Chondrocyte (in vitro differentiated cells): ENCODE measurements around the gene PLK3. TPM values are rescaled to one million over a fixed set of nuclear protein-coding genes. Genes with fewer than 3 reads are reported as not detected.
A peak's percentile ranks its signal among the peaks of the same experiment; 100 is the strongest.
"Not testable (repeated sequence)": the region's sequence is repeated elsewhere in the genome, so short reads cannot be mapped to it uniquely, and the experiment has no call there.

Source experiments
- DNase-seq: peaks from one replicate; pipeline ENCODE4 v3.0.0; 2021; ENCODE audit warnings: mixed read lengths, low spot score
- H3K27ac Mint-ChIP-seq: one replicate; pipeline ENCODE4 v1.8.0; 2021; ENCODE audit warnings: mild to moderate bottlenecking, moderate library complexity, mixed read lengths; ENCODE audit not compliant: unreplicated experiment
- H3K27me3 Mint-ChIP-seq: 2 replicates; pipeline ENCODE4 v1.8.0; 2021; ENCODE audit warnings: low read depth, mixed read lengths
- H3K36me3 Mint-ChIP-seq: 2 replicates; pipeline ENCODE4 v1.8.0; 2021; ENCODE audit warnings: low read depth, mixed read lengths
- H3K4me1 Mint-ChIP-seq: 2 replicates; pipeline ENCODE4 v1.8.0; 2021; ENCODE audit warnings: low read depth, mild to moderate bottlenecking, mixed read lengths
- H3K4me3 Mint-ChIP-seq: one replicate; pipeline ENCODE4 v1.8.0; 2021; ENCODE audit warnings: mild to moderate bottlenecking, moderate library complexity, mixed read lengths; ENCODE audit not compliant: unreplicated experiment
- H3K9me3 Mint-ChIP-seq: 2 replicates; pipeline ENCODE4 v1.8.0; 2021; ENCODE audit warnings: low read depth, mixed read lengths
- CTCF ChIP-seq: fragments of 200-600 bp; sonication (generic); IDR thresholded peaks from 2 replicates; pipeline ENCODE4 v1.5.0; 2021; ENCODE audit warnings: antibody characterized with exemption, mild to moderate bottlenecking, moderate library complexity
- long read RNA-seq: library from polyadenylated mRNA; stranded (forward); transcript quantifications from one replicate; pipeline ENCODE4 v2.0.0, GENCODE V29; 2021
- total RNA-seq: library from RNA; stranded (reverse); gene quantifications from 3 replicates; pipeline ENCODE4 v1.2.1, GENCODE V29; 2021

Gene PLK3
- total RNA-seq = 24.2 to 30.0 TPM (median 29.0 TPM) in 3 replicates
- long read RNA-seq, transcript PLK3-201 (15 exons, 2,492 nt) = major isoform, 37 of 43 reads
- long read RNA-seq, partial matches to known transcripts = 2 of 43 reads
- long read RNA-seq, other reads (novel, unspliced or antisense) = 3 of 43 reads

GRCh38 chr1:44799770-44800584 is at the start of gene PLK3:
PLK3 (plus strand) TSS chr1:44800377; CDS start chr1:44800464, 87 bp downstream.
- H3K9me3 Mint-ChIP-seq = no peaks in the 10 kb centered on the region
- peak; percentile 90 for TF ChIP-seq CTCF
- peaks cover 16% of the 10 kb centered on the region for H3K36me3 Mint-ChIP-seq
- peak; percentile 99 for DNase-seq
- peaks cover 37% of the 10 kb centered on the region for H3K4me1 Mint-ChIP-seq
- peak within 1 kb of the TSS; percentile 100 for H3K27ac Mint-ChIP-seq
- H3K27me3 Mint-ChIP-seq = no peaks in the 10 kb centered on the region
- H3K4me3 Mint-ChIP-seq = peak within 1 kb of the TSS; percentile 95

DNA sequence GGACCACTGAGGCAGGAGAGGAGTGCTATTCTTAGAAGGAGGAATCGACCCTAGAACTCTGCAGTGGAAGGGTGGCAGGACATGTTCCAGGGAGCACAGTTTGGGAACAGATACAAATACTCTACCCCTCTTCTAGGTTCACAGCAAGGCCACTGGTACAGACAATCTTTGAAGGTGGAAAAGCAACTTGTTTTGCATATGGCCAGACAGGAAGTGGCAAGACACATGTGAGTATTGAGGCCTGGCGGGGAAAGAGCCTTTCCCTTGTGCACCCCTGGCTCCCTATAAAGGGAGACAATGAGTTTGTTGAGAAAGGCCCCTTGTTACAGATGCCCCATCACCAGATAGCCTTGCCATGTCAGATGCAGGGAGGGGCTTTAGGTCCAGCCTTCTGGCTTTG is 42.8 kb upstream of the PLK3 start:
- Mint-ChIP-seq H3K9me3 (no peaks in the 10 kb centered on the region), H3K4me1 (no peaks in the 10 kb centered on the region), H3K4me3 (no peak overlapping the region), H3K27ac (no peak overlapping the region), H3K27me3 (no peaks in the 10 kb centered on the region), H3K36me3 (peaks cover 3% of the 10 kb centered on the region)
- TF ChIP-seq CTCF = no peak
- DNase-seq = no peak

- no peaks in the 10 kb centered on the region for H3K9me3 Mint-ChIP-seq
- no peak overlapping the region for H3K27ac Mint-ChIP-seq
- H3K36me3 Mint-ChIP-seq = peaks cover 6% of the 10 kb centered on the region
- H3K27me3 Mint-ChIP-seq = no peaks in the 10 kb centered on the region
- TF ChIP-seq CTCF = no peak
- H3K4me3 Mint-ChIP-seq = no peak overlapping the region
- DNase-seq = no peak
- H3K4me1 Mint-ChIP-seq = no peaks in the 10 kb centered on the region
Measured at GRCh38 chr1:44759077-44759476, 41.1 kb upstream of the PLK3 start.

- no peak for TF ChIP-seq CTCF
- Mint-ChIP-seq H3K4me1 (no peaks in the 10 kb centered on the region), H3K27ac (no peak overlapping the region), H3K27me3 (no peaks in the 10 kb centered on the region), H3K4me3 (no peak overlapping the region), H3K36me3 (peaks cover 6% of the 10 kb centered on the region), H3K9me3 (no peaks in the 10 kb centered on the region)
- DNase-seq = no peak
Measured at GRCh38 chr1:44760876-44761275, 39.3 kb upstream of the PLK3 start.

- H3K36me3 Mint-ChIP-seq, H3K27me3 Mint-ChIP-seq, H3K4me3 Mint-ChIP-seq, H3K27ac Mint-ChIP-seq, DNase-seq, H3K9me3 Mint-ChIP-seq, H3K4me1 Mint-ChIP-seq: not testable (repeated sequence)
Measured at GRCh38 chr1:44766421-44766820, 33.8 kb upstream of the PLK3 start.
